Prostate gland (tissue), 2 donors: ENCODE measurements around the gene ZAP70. TPM values are rescaled to one million over a fixed set of nuclear protein-coding genes. Genes with fewer than 3 reads are reported as not detected.

Experiments used
- DNase-seq: peaks from one replicate; pipeline ENCODE4 v3.0.0-alpha.2; 2019; ENCODE audit warnings: low spot score
- H3K27ac ChIP-seq, 2 donors: fragments of 200-600 bp; sonication (generic); 2 replicates each; pipeline ENCODE4 v1.5.1; 2017 to 2019
- H3K27me3 ChIP-seq: fragments of 200-600 bp; sonication (generic); replicated peaks from 2 replicates; pipeline ENCODE4 v1.5.1; 2019; ENCODE audit not compliant: insufficient read depth
- H3K36me3 ChIP-seq, 2 donors: fragments of 200-600 bp; sonication (generic); 1 replicate in 1 of 2; 2 replicates in 1 of 2; pipeline versions ENCODE4 v1.5.1 to v1.8.1; 2017 to 2019
- H3K4me1 ChIP-seq: fragments of 200-600 bp; sonication (generic); replicated peaks from 2 replicates; pipeline ENCODE4 v1.5.1; 2019
- H3K4me3 ChIP-seq, 2 donors: fragments of 200-600 bp; sonication (generic); 2 replicates each; pipeline ENCODE4 v1.5.1; 2017 to 2019
- H3K9me3 ChIP-seq: fragments of 200-600 bp; sonication (generic); 2 replicates; pipeline ENCODE4 v1.5.1; 2017
- POLR2A ChIP-seq: fragments of 450-650 bp; IDR thresholded peaks from one replicate; pipeline ENCODE4 v1.6.1; 2016; ENCODE audit warnings: antibody characterized with exemption, mild to moderate bottlenecking
- POLR2AphosphoS5 ChIP-seq: sonication (generic); formaldehyde crosslinking; IDR thresholded peaks from one replicate; pipeline ENCODE4 v1.6.1; 2017; ENCODE audit warnings: antibody characterized with exemption
- WGBS: methylation state at CpG from one replicate; pipeline ENCODE4 v1.1.5; 2018; 5-methylcytosine and 5-hydroxymethylcytosine counted together
- intact Hi-C: fragments of 100-400 bp; cut with DNase I; formaldehyde crosslinking; loops from one replicate; pipeline ENCODE4 v1.14.2; 2022
- total RNA-seq, 2 donors: library from RNA; depleted of rRNA; stranded (reverse); fragments of >200 nt; gene quantifications; one replicate each; pipeline ENCODE4 v1.1.0, GENCODE V29; 2016
- TF ChIP-seq, protein P1 (sequence below), 4 experiments: fragments of 200-600 bp in 2 of 4; fragments of 450-650 bp in 2 of 4; sonication (generic) in 2 of 4; IDR thresholded peaks; 1 replicate in 3 of 4; 2 replicates in 1 of 4; pipeline ENCODE4 v1.5.1; 2016 to 2019; ENCODE audit warnings: antibody characterized with exemption in 4 of 4, mild to moderate bottlenecking in 2 of 4, moderate library complexity in 2 of 4

The ZAP70 gene
- total RNA-seq, 2 donors from 2014 or later: 1.8 to 3.9 TPM

DNA sequence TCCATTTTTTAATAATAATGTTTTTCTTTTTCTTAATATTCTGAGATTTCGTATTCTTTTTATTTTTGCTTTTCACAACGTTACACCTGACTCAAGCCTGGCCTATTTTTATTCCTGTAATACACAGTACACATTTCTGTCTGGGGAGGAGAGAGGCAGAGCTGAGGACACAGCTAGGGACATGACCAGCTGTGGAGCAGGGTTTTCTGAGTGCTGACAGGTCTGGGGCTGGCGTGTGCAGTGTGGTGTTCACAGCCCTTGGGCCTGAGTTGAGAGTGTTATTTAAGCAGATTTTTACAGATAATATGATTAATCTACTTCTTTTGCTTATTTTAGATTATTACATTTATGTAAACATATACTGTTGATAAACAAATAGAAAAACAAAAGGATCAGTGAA is 55.9 kb downstream of the ZAP70 start:
- Histone ChIP-seq H3K27me3 (no peaks in the 10 kb centered on the region), H3K27ac (no peak overlapping the region), H3K36me3 (peaks cover 0 to 7% of the 10 kb centered on the region in 2 donors), H3K4me3 (no peak overlapping the region), H3K9me3 (no peaks in the 10 kb centered on the region), H3K4me1 (no peaks in the 10 kb centered on the region)
- intact Hi-C loops: no loop called here
- DNase-seq: no peak
- WGBS: 94% methylated on average over 3 of the region's 3 CpGs
- TF ChIP-seq POLR2AphosphoS5 (no peak), POLR2A (no peak)
- TF ChIP-seq, protein P1, sequence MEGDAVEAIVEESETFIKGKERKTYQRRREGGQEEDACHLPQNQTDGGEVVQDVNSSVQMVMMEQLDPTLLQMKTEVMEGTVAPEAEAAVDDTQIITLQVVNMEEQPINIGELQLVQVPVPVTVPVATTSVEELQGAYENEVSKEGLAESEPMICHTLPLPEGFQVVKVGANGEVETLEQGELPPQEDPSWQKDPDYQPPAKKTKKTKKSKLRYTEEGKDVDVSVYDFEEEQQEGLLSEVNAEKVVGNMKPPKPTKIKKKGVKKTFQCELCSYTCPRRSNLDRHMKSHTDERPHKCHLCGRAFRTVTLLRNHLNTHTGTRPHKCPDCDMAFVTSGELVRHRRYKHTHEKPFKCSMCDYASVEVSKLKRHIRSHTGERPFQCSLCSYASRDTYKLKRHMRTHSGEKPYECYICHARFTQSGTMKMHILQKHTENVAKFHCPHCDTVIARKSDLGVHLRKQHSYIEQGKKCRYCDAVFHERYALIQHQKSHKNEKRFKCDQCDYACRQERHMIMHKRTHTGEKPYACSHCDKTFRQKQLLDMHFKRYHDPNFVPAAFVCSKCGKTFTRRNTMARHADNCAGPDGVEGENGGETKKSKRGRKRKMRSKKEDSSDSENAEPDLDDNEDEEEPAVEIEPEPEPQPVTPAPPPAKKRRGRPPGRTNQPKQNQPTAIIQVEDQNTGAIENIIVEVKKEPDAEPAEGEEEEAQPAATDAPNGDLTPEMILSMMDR (IDR thresholded peaks at IDR 0.05): no peak

DNA sequence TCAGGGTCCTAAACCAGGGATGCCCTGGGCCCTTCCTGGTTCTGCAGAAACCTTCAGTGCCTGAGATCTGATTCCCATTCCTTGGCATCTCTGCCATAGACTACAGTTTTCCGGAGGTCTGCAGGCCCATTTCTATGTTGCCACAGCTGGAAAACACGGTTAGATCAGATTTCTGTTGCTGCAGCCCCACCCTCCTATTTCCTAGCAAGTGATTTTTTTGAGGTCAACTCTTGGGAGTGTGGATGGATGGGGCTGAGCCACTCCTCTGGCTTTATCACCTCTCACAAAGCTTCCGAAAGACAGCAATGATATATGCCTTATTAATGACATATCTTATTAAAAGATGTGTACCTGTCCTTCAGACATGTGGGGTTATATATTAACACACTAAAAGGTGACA is 56.3 kb downstream of the ZAP70 start:
- 73% methylated on average over 3 of the region's 3 CpGs for WGBS
- Histone ChIP-seq H3K9me3 (no peaks in the 10 kb centered on the region), H3K4me3 (no peak overlapping the region), H3K27me3 (no peaks in the 10 kb centered on the region), H3K4me1 (no peaks in the 10 kb centered on the region), H3K36me3 (peaks cover 0 to 3% of the 10 kb centered on the region in 2 donors), H3K27ac (no peak overlapping the region)
- intact Hi-C loops: no loop called here
- no peak for TF ChIP-seq POLR2AphosphoS5
- TF ChIP-seq, protein P1 (IDR thresholded peaks at IDR 0.05): no peak
- no peak for TF ChIP-seq POLR2A
- DNase-seq: no peak

DNA sequence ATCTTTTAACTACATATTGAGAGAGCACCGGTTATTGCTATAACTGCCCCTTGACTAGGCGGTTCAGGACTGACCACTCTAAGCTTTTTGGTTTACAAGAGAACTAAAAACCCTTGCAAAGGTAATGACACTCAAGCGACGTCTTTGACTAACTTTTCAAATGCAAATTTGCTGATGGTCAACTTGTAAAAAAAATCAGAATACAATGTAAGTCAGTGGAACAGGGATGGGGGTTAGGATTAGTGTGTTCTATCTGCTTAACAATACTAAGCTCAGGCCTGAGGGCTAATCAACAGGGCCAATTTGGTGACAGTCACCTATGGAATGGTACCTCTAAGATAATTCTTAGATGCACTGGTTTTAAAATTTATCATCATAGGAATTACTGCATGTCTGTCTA is 57.1 kb downstream of the ZAP70 start:
- Histone ChIP-seq H3K4me1 (no peaks in the 10 kb centered on the region), H3K36me3 (no peaks in the 10 kb centered on the region), H3K4me3 (no peak overlapping the region), H3K27ac (no peak overlapping the region), H3K27me3 (no peaks in the 10 kb centered on the region), H3K9me3 (no peaks in the 10 kb centered on the region)
- DNase-seq: no peak
- intact Hi-C loops: no loop called here
- 48% methylated on average over 4 of the region's 4 CpGs for WGBS
- TF ChIP-seq POLR2A (no peak), POLR2AphosphoS5 (no peak)
- TF ChIP-seq, protein P1 (IDR thresholded peaks at IDR 0.05): no peak

DNA sequence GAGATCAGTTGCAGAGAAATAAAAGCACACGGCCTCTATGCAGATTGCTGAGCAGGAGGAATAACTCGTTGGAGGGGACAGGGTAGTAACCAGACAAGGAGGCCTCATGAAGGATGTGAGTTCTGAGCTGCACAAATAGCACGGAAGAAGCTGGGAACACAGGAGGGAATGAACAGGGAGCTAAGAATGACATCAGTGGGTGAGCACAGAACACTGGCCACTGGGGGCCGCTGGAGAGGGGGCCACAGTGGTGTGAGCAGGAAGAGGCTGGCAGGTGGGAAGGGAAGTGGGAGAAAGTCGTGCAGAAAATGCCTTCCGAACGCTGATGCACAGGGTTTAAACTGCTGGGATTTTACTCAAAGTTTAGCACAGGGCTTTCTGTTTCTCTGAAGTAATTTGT is 61.0 kb downstream of the ZAP70 start:
- no peaks in the 10 kb centered on the region for H3K9me3 ChIP-seq
- no peak overlapping the region for H3K27ac ChIP-seq
- TF ChIP-seq POLR2AphosphoS5: no peak
- TF ChIP-seq, protein P1 (IDR thresholded peaks at IDR 0.05): peak in 1 of 4 experiments; percentile 20
- H3K4me3 ChIP-seq: no peak overlapping the region
- no peak for DNase-seq
- no peaks in the 10 kb centered on the region for H3K27me3 ChIP-seq
- intact Hi-C loops: no loop called here
- H3K4me1 ChIP-seq: no peaks in the 10 kb centered on the region
- 43% methylated on average over 7 of the region's 7 CpGs for WGBS
- no peaks in the 10 kb centered on the region for H3K36me3 ChIP-seq

DNA sequence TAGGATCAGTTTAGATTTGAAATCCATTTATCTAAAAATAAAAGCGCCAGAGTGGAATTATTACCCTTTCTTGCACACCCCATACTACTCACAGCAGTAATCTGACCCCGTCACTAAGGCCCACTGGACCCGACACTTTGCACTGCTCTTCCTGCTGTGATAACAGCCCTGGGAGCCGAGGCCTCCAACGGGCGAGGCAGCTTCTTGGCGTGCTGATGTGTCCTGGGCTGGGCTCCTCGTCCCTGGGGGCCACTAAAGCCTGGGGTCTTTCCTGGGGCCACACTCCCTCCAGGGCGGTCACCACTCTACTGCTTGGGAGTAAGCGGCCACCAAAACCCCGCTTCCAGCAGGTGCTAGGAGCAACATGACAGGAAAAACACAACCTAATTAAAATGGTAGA is 61.7 kb downstream of the ZAP70 start:
- Histone ChIP-seq H3K36me3 (no peaks in the 10 kb centered on the region), H3K4me3 (no peak overlapping the region), H3K9me3 (no peaks in the 10 kb centered on the region), H3K27ac (no peak overlapping the region), H3K27me3 (no peaks in the 10 kb centered on the region), H3K4me1 (no peaks in the 10 kb centered on the region)
- WGBS: 89% methylated on average over 11 of the region's 11 CpGs
- TF ChIP-seq, protein P1 (IDR thresholded peaks at IDR 0.05): no peak
- TF ChIP-seq POLR2AphosphoS5 (no peak), POLR2A (no peak)
- no peak for DNase-seq
- intact Hi-C loops: no loop called here
